ELF-1 (cell line): ENCODE data around the gene SLC12A8.

Experiments
- DNase-seq: peaks from one replicate; pipeline ENCODE4 v3.0.0-alpha.2; 2016; ENCODE audit warnings: low read depth, low spot score

The SLC12A8 gene

DNA sequence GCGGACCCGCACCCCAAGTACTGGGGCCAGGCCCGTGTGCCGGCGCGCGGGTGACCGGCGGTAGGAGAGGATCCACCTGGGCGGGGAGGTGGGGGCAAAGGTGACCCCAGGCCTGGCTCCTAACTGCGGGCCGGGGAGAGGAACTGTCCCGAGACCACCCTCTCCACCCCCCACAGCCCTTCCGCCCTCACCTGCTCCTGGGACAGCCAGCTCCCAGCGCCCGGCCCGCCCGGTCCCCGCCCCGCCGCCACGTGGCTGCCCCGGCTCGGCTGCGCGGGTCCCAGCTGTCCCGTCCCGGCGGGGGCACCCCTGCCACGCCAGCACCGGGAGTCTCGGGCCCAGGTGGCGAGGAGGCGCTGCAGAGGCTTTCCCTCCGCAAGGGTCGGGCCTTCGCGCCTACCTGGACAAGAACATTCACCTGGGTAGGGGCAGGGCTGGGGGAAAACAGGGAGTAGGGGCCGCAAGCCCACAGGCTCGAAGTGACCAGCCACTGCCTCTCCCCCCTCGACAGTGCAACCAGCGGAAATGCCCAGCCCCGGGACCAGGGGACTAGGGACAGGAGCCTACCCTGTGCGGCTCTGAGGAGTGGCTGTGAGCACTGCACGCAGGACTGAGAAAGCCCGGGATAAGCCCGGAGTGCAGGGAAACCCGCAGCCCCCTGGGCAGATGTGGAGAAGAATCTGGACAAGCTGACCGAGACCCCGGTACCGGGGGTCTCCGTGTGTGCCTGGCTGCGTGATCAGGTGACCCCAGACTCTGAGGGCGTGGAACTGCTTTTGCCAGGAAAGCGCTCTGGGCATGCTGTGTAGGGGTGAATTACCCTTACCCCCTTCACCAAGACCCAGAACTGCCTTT is at the start of gene SLC12A8:
SLC12A8 (minus strand) TSS at position 240 of the 855 bp plus-strand sequence. CDS start 1,399 bp downstream, outside the sequence.
- peak; percentile 25 for DNase-seq

GRCh38 chr3:125262161-125262560 is 49.6 kb upstream of the SLC12A8 start:
- DNase-seq, result no peak

DNA sequence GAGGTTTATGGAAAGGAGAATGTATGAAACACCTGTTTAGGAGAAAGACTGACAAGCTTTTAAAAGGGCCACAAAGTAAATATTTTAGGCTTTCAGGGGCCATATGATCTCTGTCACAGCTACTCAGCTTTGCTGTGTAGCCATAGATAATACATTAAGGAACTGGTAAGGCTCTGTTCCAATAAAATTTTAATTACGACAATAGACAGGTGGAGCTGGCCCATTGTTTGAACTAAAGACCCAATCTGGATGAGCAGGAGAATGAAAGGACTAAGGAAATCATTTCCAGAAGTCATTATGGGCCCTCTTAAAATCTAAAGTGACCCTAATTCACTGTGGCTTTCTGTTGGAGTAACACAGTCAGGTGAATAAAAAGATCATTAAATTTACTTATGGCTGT is 48.5 kb upstream of the SLC12A8 start:
- no peak for DNase-seq

- no peak for DNase-seq
Observed at GRCh38 chr3:125260158-125260557, 47.6 kb upstream of the SLC12A8 start.

DNA sequence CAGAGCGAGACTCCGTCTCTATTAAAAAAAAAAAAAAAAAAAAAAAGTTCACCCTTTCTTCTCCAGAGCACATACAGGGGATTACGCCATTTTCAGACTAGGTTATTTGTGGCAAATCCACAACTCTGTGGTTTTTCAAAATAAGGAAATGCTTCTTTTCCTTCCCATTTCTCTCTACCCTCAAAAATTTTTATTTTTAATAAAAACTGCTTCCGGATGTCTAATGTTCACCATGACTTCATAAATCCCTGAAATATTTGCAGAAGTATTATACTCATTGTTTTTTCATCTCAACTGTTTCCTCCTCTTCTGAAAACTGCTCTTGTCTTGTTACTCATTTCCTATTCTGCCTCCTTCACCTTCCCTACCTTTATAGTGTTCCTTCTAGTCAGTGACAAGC is 45.0 kb upstream of the SLC12A8 start:
- no peak for DNase-seq

- no peak for DNase-seq
Observed at GRCh38 chr3:125256675-125257074, 44.1 kb upstream of the SLC12A8 start.

DNA sequence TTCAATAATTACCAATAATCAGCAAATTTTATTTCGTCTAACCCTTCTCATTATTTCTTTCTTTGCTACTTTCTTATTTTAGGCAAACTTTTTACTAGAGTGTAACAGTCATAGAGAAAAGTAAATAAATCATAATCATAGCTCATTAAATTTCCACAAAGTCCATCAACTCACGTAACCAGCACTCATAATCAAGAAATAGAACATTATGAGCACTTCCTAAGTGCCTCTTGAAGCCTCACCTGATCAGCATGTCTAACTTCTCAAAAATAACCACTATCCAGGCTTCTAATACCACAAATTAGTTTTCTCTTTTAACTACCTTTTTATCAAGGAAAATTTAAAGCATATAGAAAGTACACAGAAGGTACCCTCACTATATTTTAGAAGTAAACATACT is 38.4 kb upstream of the SLC12A8 start:
- no peak for DNase-seq

- no peak for DNase-seq
Observed at GRCh38 chr3:125246237-125246636, 33.7 kb upstream of the SLC12A8 start.

GRCh38 chr3:125245521-125245920 is 33.0 kb upstream of the SLC12A8 start:
- DNase-seq, result no peak

GRCh38 chr3:125240496-125240895 is 27.9 kb upstream of the SLC12A8 start:
- DNase-seq, result no peak

DNA sequence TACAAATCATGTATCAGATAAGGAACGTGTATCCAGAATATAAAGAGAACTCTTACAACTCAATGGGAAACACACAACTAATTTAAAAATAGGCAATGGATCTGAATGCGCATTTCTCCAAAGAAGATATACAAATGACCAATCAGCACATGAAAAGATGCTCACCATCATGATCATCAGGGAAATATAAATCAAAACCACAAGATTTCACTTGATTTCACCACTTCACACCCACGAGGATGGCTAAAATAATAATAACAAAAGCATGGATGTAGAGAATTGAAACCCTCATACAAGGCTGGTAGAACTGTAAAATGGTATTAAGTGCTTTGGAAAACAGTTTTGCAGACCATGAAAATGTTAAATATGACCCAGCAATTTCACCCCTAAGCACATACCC is 26.7 kb upstream of the SLC12A8 start:
- DNase-seq, result no peak

- no peak for DNase-seq
Observed at GRCh38 chr3:125238759-125239158, 26.2 kb upstream of the SLC12A8 start.

DNA sequence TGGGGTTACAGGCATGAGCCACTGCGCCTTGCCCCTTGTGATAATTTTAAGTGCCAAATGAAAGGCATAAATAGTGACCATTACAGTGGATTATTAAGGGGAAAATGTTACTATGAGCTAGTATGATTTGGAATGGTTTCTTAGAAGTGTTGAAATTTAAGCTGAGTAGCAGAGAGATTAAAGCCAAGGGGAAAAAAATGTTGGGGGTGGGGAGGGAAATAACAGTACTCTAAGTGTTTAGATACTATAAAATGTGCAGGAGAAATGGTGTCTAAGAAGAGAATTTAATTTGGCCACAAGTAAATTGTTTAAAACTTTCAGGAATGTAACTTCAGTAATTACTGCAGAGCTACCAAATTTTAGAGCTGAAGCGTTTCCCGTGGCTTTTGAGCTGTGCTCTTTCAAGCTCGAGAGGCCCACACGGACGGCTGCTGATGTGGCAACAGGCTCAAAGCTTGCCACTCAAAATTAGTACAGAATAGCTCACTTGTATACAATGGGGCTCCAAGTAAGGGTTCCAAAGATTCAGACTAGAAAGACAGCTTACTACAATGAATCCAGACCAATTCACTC is 23.9 kb upstream of the SLC12A8 start:
- no peak for DNase-seq

DNA sequence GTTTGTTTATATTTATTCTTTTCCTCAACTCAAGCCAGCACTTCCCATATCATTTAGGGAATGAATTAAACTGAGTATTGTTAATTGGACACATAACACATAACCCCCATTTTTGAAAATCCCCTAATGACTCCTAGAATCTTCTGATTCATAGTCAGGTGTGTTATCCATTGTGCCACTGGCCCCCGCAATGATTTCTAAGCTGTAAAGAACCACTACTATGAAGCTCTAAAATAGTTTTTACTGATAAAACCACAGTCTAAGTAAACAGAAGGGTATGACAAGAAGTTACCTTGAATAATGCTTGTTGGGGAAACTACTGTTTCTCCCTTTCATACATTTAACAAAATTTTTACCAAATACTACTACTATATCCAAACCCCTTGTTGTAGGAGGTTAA is 22.3 kb upstream of the SLC12A8 start:
- no peak for DNase-seq

- no peak for DNase-seq
Observed at GRCh38 chr3:125232401-125232800, 19.9 kb upstream of the SLC12A8 start.

- DNase-seq, result no peak
Observed at GRCh38 chr3:125231895-125232294, 19.3 kb upstream of the SLC12A8 start.

- no peak for DNase-seq
Observed at GRCh38 chr3:125229707-125230106, 17.2 kb upstream of the SLC12A8 start.

- no peak for DNase-seq
Observed at GRCh38 chr3:125229168-125229567, 16.6 kb upstream of the SLC12A8 start.

DNA sequence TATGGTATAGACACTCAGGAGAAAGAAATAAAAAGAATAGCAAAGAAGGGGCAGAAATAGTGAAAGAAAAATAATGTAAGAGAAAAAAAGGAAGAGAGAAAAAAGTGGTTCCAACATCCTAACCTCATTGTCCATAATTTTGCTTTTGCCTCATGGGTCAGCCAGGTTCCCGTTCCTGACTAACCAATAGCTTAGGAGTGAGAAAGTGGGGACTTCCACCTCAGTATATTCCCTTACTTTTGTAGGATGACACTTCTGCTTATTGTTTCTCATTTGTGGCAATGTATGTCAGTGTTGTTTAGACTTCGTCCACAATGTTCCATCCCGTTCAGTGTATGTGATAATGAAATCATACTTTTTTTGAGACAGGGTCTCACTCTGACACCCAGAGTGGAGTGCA is 9.3 kb upstream of the SLC12A8 start:
- no peak for DNase-seq

GRCh38 chr3:125220727-125221429 is 8.3 kb upstream of the SLC12A8 start:
- peak; percentile 21 for DNase-seq

DNA sequence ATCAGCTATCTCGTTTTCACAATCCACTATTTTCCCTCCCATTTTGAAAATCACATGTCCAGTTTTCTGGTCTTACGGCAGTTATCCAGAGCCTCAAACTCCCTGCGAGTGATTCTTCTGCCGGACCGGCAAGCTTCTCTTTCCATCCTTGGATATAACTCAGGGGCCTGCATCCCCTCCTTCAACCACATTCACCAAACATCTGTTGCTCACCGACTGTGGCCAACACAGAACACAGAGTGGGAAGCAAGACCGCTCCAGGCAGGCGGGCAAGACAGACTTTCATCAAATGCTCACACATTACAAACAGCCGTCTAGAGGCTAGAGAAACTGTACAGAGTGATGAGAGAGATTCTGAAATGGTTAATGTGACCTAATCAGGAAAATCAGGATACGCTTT is 7.6 kb upstream of the SLC12A8 start:
- DNase-seq, result no peak

GRCh38 chr3:125219261-125219701 is 6.7 kb upstream of the SLC12A8 start:
- DNase-seq, result peak; percentile 34

GRCh38 chr3:125214738-125215137 is 2.2 kb upstream of the SLC12A8 start:
- DNase-seq, result no peak
